BLaER1 (cell line): ENCODE results near the gene GPR119.
"Not testable (repeated sequence)": the region's sequence is repeated elsewhere in the genome, so short reads cannot be mapped to it uniquely, and the experiment has no call there.

ENCODE experiments used
- H3K27ac ChIP-seq: shearing (Covaris generic); formaldehyde crosslinking; 2 replicates; pipeline ENCODE4 v1.8.1; 2022
- H3K27me3 ChIP-seq: shearing (Covaris generic); formaldehyde crosslinking; 2 replicates; pipeline ENCODE4 v1.8.1; 2022
- H3K36me3 ChIP-seq: shearing (Covaris generic); formaldehyde crosslinking; 2 replicates; pipeline ENCODE4 v1.8.1; 2022
- H3K4me1 ChIP-seq: shearing (Covaris generic); formaldehyde crosslinking; 2 replicates; pipeline ENCODE4 v1.8.1; 2022
- H3K4me2 ChIP-seq: shearing (Covaris generic); formaldehyde crosslinking; 2 replicates; pipeline ENCODE4 v1.8.1; 2022
- H3K4me3 ChIP-seq: shearing (Covaris generic); formaldehyde crosslinking; 2 replicates; pipeline ENCODE4 v1.8.1; 2022
- H3K9ac ChIP-seq: shearing (Covaris generic); formaldehyde crosslinking; 2 replicates; pipeline ENCODE4 v1.8.1; 2022
- H3K9me3 ChIP-seq: shearing (Covaris generic); formaldehyde crosslinking; 2 replicates; pipeline ENCODE4 v1.8.1; 2022
- H4K20me1 ChIP-seq: shearing (Covaris generic); formaldehyde crosslinking; 2 replicates; pipeline ENCODE4 v1.8.1; 2022
- Cebpa-rat ChIP-seq: shearing (Covaris generic); IDR thresholded peaks from 2 replicates; pipeline ENCODE4 v1.8.1; 2022

GPR119 gene

DNA sequence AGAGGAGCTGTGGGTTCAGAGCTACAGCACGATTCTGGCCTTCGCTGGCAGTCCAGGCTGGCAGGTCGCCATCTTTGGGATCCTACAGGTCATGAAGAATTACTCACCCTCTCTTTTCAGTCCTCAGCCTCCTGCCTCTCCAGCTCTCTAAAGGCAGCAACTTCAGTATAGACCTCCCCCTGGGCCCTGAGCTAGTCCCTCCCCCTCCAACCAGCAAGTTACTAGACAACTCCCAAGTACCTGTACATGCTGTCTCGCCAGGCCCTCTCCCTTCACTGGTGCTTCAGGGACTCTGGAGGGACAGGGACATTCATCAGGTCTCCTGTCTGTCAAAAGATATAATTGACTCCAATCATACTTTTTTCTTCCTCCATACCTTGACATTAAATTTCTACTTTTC lies at the start of gene GPR119:
GPR119 (minus strand) TSS at position 155 of the 400 bp plus-strand sequence. CDS start 227 bp downstream, outside the sequence.
- H3K4me3 ChIP-seq: no peak within 1 kb of the TSS
- no peak for TF ChIP-seq Cebpa-rat
- H3K36me3 ChIP-seq: no peaks in the 10 kb centered on the region
- H3K27ac ChIP-seq: no peak within 1 kb of the TSS
- H4K20me1 ChIP-seq: no peaks in the 10 kb centered on the region; the same call in 1 of the 2 replicates
- peaks cover 70% of the 10 kb centered on the region for H3K27me3 ChIP-seq
- no peaks in the 10 kb centered on the region for H3K9me3 ChIP-seq
- no peaks in the 10 kb centered on the region for H3K4me1 ChIP-seq
- no peak within 1 kb of the TSS for H3K9ac ChIP-seq
- no peak within 1 kb of the TSS for H3K4me2 ChIP-seq

DNA sequence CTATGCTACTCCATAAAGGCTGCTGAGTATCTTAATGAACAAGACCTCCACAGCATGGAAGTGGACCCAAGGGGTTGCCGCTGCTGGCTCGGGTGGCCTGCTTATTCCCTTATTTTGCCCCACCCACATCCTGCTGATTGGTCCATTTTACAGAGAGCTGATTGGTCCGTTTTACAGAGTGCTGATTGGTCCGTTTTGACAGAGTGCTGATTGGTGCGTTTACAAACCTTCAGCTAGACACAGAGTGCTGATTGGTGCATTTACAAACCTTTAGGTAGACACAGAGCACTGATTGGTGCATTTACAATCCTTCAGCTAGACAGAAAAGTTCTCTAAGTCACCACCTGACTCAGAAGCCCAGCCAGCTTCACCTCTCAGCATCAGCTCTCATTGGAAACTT lies 43.8 kb upstream of the GPR119 start:
- H3K9ac ChIP-seq, H3K4me3 ChIP-seq, H3K36me3 ChIP-seq, H4K20me1 ChIP-seq, H3K4me2 ChIP-seq, H3K27ac ChIP-seq, H3K4me1 ChIP-seq: not testable (repeated sequence)
- peaks cover 13% of the 10 kb centered on the region for H3K9me3 ChIP-seq
- peaks cover 72% of the 10 kb centered on the region for H3K27me3 ChIP-seq

DNA sequence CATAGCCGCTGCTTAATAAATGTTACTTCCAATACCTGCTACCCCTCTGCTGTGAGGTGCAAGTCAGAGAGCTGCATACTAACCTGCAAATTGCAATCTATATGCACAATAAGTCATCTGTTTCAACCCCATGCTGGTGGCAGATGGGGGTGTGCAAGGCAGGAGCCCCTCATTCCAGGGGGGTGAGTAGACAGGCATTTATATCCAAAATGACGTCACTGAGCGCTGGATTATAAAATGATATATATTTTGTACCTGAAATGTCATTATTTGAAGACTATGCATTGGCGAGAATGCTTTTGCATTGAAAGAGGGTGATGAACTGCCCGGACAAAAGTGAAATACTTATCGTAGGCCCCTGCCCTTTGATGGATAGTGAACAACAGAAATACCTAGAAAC lies 41.1 kb upstream of the GPR119 start:
- peaks cover 83% of the 10 kb centered on the region for H3K27me3 ChIP-seq

DNA sequence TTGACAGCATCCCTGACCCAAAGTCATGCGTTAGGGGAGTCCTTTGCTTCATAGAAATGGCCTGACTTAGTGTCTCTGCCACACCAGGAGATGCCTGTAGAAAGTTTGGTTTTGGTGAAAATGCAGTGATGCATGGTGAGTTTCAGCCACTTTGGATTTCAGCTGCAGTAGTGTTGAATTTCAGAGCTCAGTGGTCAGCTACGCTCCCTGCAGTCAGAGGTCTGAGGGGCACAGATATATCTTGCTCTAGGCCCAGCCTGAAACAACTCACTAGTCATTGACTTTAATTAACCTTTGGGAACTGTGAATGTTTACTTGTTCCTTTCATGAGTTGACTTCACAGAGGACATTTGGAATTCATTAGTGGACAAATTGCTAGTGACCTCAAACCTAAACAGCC lies 33.8 kb upstream of the GPR119 start:
- H3K9me3 ChIP-seq: no peaks in the 10 kb centered on the region
- H3K4me3 ChIP-seq: no peak overlapping the region
- no peaks in the 10 kb centered on the region; the same call in 1 of the 2 replicates for H4K20me1 ChIP-seq
- peaks cover 14% of the 10 kb centered on the region for H3K36me3 ChIP-seq
- H3K27me3 ChIP-seq: peaks cover 88% of the 10 kb centered on the region
- no peak overlapping the region for H3K9ac ChIP-seq
- no peak overlapping the region for H3K27ac ChIP-seq
- TF ChIP-seq Cebpa-rat: no peak
- H3K4me1 ChIP-seq: no peaks in the 10 kb centered on the region
- H3K4me2 ChIP-seq: no peak overlapping the region

More for the DNA sequence above, 41.1 kb upstream of the GPR119 start:
- Histone ChIP-seq H3K9ac (no peak overlapping the region), H3K36me3 (no peaks in the 10 kb centered on the region), H3K4me2 (no peak overlapping the region), H3K27ac (no peak overlapping the region), H4K20me1 (no peaks in the 10 kb centered on the region), H3K9me3 (peaks cover 13% of the 10 kb centered on the region), H3K4me1 (no peaks in the 10 kb centered on the region), H3K4me3 (no peak overlapping the region)
- no peak for TF ChIP-seq Cebpa-rat

DNA sequence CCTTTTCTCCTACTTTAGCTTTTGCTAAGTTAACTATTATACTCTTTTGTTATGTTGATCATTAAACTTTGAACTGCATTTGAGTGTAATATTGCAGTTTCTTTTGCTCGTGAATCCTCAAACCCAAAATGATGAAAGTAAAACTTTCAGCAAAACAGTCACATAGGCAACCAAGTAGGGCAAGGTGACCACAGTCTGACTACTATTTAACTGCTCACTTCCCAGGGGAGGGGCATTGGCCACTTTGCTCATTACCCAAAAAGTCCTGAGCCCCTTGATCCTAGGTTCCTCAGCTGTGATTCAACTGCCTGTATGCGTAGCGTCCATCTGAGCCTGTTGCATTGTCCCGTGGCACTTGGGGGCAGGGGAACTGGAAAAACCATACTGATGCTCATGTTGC lies 33.3 kb upstream of the GPR119 start:
- no peak for TF ChIP-seq Cebpa-rat

DNA sequence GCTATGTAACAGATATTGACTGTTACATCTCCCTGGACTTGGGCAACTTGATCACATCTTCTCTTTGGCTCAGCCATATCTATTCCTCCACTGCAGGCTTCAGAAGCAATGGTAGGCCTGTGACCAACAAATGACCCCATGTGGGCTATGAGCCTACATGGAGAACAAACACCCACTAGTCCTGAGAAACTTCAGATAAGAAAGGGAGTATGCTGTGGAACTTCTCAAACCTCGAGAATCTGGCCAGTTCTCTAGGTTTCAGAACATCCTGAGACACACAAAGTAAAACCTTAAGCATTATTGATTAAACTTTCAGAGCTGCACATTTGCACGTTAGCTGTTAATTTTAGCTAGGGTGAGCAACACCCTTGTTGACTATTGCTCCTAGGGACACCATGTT lies 32.6 kb upstream of the GPR119 start:
- Histone ChIP-seq H4K20me1 (no peaks in the 10 kb centered on the region; the same call in 1 of the 2 replicates), H3K9ac (no peak overlapping the region), H3K4me3 (no peak overlapping the region), H3K27me3 (peaks cover 82% of the 10 kb centered on the region), H3K4me2 (no peak overlapping the region), H3K27ac (no peak overlapping the region), H3K36me3 (peaks cover 22% of the 10 kb centered on the region), H3K9me3 (no peaks in the 10 kb centered on the region), H3K4me1 (no peaks in the 10 kb centered on the region)
- TF ChIP-seq Cebpa-rat: no peak

More for the DNA sequence above, 33.3 kb upstream of the GPR119 start:
- H3K27ac ChIP-seq: no peak overlapping the region
- H3K9me3 ChIP-seq: no peaks in the 10 kb centered on the region
- H3K27me3 ChIP-seq: peaks cover 88% of the 10 kb centered on the region
- H3K4me2 ChIP-seq: no peak overlapping the region
- H3K36me3 ChIP-seq: peaks cover 19% of the 10 kb centered on the region
- H3K4me1 ChIP-seq: no peaks in the 10 kb centered on the region
- H3K9ac ChIP-seq: no peak overlapping the region
- no peaks in the 10 kb centered on the region; the same call in 1 of the 2 replicates for H4K20me1 ChIP-seq
- H3K4me3 ChIP-seq: no peak overlapping the region

DNA sequence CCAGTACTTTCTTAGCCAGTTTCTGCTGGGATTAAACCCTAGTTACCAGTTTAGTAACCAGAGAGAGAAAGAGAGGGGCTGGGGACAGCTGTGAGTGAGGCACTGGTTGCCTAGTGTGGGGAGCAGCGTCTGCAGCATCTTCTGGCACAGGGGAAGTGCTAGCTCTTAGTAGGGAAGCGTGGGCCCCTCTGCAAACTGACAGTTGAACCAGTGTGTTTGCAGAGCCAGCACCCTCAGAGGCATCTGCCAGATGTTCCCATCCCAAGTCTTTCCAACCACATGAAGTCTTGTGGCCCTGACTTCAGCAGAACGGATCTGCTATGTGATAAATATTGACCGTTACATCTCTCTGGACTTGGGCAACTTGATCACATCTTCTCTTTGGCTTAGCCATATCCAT lies 31.3 kb upstream of the GPR119 start:
- no peak overlapping the region for H3K27ac ChIP-seq
- no peak overlapping the region for H3K4me2 ChIP-seq
- peaks cover 31% of the 10 kb centered on the region for H3K36me3 ChIP-seq
- H4K20me1 ChIP-seq: no peaks in the 10 kb centered on the region; the same call in 1 of the 2 replicates
- peaks cover 83% of the 10 kb centered on the region for H3K27me3 ChIP-seq
- no peaks in the 10 kb centered on the region for H3K9me3 ChIP-seq
- H3K9ac ChIP-seq: no peak overlapping the region
- no peak for TF ChIP-seq Cebpa-rat
- H3K4me1 ChIP-seq: no peaks in the 10 kb centered on the region
- H3K4me3 ChIP-seq: no peak overlapping the region

DNA sequence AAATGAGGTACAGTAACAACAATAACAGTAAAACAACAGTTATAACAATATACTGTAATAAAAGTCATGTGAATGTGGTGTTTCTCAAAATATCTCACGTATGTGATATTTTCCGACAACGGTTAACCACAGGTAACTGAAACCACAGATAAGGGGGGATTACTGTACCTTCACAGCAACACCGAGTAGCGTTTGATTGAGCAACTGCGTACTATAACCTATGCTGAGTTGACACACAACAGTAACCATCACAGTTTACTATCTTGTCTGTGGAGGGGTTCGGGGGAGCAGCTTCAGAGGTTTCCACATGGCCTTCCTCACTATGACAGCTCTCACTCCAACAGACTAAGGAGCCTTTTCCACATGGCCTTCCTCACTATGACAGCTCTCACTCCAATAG lies 29.7 kb upstream of the GPR119 start:
- no peak overlapping the region for H3K4me2 ChIP-seq
- no peak for TF ChIP-seq Cebpa-rat
- H3K36me3 ChIP-seq: peaks cover 47% of the 10 kb centered on the region
- H3K9me3 ChIP-seq: no peaks in the 10 kb centered on the region
- no peak overlapping the region for H3K4me3 ChIP-seq
- no peak overlapping the region for H3K27ac ChIP-seq
- H3K4me1 ChIP-seq: no peaks in the 10 kb centered on the region
- no peak overlapping the region for H3K9ac ChIP-seq
- H4K20me1 ChIP-seq: peaks cover 10% of the 10 kb centered on the region; the same call in 1 of the 2 replicates
- peaks cover 87% of the 10 kb centered on the region for H3K27me3 ChIP-seq

DNA sequence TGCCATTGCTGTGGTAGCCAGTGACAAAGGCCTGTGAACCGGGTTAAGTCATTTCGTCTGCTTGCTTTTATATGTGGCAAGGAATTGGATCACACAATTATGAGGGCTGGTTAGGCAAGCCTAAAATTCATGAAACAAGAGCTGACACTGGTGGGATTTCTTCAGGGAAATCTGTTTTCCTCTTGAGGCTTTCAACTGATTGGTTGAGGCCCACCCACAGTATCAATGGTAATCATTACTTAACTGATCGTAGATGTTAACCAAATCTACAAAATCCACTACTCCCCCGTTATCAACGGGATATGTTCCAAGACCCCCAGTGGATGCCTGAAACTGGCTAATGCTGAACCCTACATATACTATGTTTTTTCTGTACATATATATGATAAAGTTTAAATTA lies 29.3 kb upstream of the GPR119 start:
- H3K27ac ChIP-seq: no peak overlapping the region
- H3K4me2 ChIP-seq: no peak overlapping the region
- peaks cover 10% of the 10 kb centered on the region; the same call in 1 of the 2 replicates for H4K20me1 ChIP-seq
- no peak overlapping the region for H3K9ac ChIP-seq
- H3K36me3 ChIP-seq: peaks cover 50% of the 10 kb centered on the region
- no peak overlapping the region for H3K4me3 ChIP-seq
- no peak for TF ChIP-seq Cebpa-rat
- no peaks in the 10 kb centered on the region for H3K9me3 ChIP-seq
- H3K27me3 ChIP-seq: peaks cover 90% of the 10 kb centered on the region
- no peaks in the 10 kb centered on the region for H3K4me1 ChIP-seq

DNA sequence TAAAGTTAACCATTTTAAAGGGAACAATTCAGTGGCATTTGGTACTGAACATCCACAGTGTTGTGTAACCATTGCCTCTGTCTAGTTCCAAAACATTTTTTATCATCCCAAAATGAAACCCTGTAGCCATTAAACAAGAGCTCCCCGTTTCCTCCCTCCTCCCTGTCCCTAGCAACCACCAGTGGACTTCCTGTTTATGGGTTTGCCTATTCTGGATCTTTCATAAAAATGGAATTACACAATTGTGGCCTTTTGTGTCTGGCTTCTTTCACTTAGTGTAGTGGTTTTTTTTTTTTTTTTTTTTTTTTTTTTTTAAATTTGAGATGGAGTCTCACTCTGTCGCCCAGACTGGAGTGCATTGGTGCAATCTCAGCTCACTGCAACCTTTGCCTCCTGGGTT lies 27.9 kb upstream of the GPR119 start:
- Histone ChIP-seq H3K9ac (no peak overlapping the region), H3K36me3 (peaks cover 58% of the 10 kb centered on the region), H4K20me1 (peaks cover 10% of the 10 kb centered on the region; the same call in 1 of the 2 replicates), H3K4me2 (no peak overlapping the region), H3K4me1 (no peaks in the 10 kb centered on the region), H3K4me3 (no peak overlapping the region), H3K27ac (no peak overlapping the region), H3K9me3 (no peaks in the 10 kb centered on the region), H3K27me3 (peaks cover 83% of the 10 kb centered on the region)
- TF ChIP-seq Cebpa-rat: no peak

DNA sequence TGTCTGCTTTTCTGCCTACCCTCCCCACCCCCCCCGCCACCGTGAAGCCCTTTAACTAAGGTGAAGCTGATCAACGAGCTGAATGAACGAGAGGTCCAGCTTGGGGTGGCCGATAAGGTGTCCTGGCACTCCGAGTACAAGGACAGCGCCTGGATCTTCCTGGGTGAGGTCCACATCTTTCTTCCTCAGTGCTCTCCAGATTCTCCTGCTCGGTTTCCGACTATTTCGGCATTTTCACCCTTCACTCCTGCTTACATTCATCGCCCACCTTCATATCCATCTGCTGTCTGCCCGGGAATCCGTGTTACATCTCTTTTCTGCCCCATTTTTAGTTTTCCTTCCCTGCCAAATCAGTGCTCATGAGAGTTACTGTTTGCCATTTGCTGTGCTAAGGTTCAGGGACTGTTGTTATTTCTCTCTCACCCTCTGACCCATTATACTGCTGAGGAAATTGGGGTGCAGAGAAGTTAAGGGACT lies 16.8 kb upstream of the GPR119 start:
- Histone ChIP-seq H3K4me2 (peak overlapping the region; percentile 60), H3K9ac (peak overlapping the region; percentile 74), H3K27ac (peak overlapping the region; percentile 66), H3K9me3 (no peaks in the 10 kb centered on the region), H4K20me1 (peaks cover 13% of the 10 kb centered on the region; the same call in 1 of the 2 replicates), H3K4me1 (0 out of 2 replicates have a peak, but pooled peaks cover 3% of the 10 kb centered on the region), H3K36me3 (peaks cover 21% of the 10 kb centered on the region), H3K4me3 (peak overlapping the region; percentile 68), H3K27me3 (peaks cover 63% of the 10 kb centered on the region)
- no peak for TF ChIP-seq Cebpa-rat
